NCI-H2029 treated with DMSO at 0.1 percent for 48 hours (cell line): ENCODE results near the gene SPRR2E.
"Not testable (repeated sequence)": the region's sequence is repeated elsewhere in the genome, so short reads cannot be mapped to it uniquely, and the experiment has no call there.

Experiments
- DNase-seq: peaks from one replicate; lab custom pipeline; 2025; lab: John Stamatoyannopoulos, UW

SPRR2E gene

GRCh38 chr1:153094426-153094825 is at the start of gene SPRR2E:
SPRR2E (minus strand) TSS chr1:153094526; CDS start chr1:153093751, 775 bp downstream.
- DNase-seq: no peak

- DNase-seq: no peak
Observed at GRCh38 chr1:153141377-153141776, 47.1 kb upstream of the SPRR2E start.

GRCh38 chr1:153140484-153140883 is 46.2 kb upstream of the SPRR2E start:
- no peak for DNase-seq

- no peak for DNase-seq
Observed at GRCh38 chr1:153133743-153134142, 39.4 kb upstream of the SPRR2E start.

- no peak for DNase-seq
Observed at GRCh38 chr1:153133267-153133666, 38.9 kb upstream of the SPRR2E start.

GRCh38 chr1:153128688-153129087 is 34.4 kb upstream of the SPRR2E start:
- not testable (repeated sequence) for DNase-seq

GRCh38 chr1:153127296-153127695 is 33.0 kb upstream of the SPRR2E start:
- DNase-seq: no peak

GRCh38 chr1:153125536-153125935 is 31.2 kb upstream of the SPRR2E start:
- DNase-seq: no peak

- DNase-seq: not testable (repeated sequence)
Observed at GRCh38 chr1:153123793-153124192, 29.5 kb upstream of the SPRR2E start.

GRCh38 chr1:153122831-153123421 is 28.6 kb upstream of the SPRR2E start:
- no peak for DNase-seq

- no peak for DNase-seq
Observed at GRCh38 chr1:153120945-153121344, 26.6 kb upstream of the SPRR2E start.

- no peak for DNase-seq
Observed at GRCh38 chr1:153119491-153119971, 25.2 kb upstream of the SPRR2E start.

- not testable (repeated sequence) for DNase-seq
Observed at GRCh38 chr1:153115264-153115663, 20.9 kb upstream of the SPRR2E start.

- DNase-seq: no peak
Observed at GRCh38 chr1:153113416-153113815, 19.1 kb upstream of the SPRR2E start, which contains the start of gene SPRR2F. SPRR2F (minus strand) TSS chr1:153113516; CDS start chr1:153112733, 783 bp downstream.

- DNase-seq: not testable (repeated sequence)
Observed at GRCh38 chr1:153112454-153112853, 18.1 kb upstream of the SPRR2E start.

GRCh38 chr1:153100245-153100644 is 5.9 kb upstream of the SPRR2E start:
- no peak for DNase-seq

GRCh38 chr1:153099461-153100045 is 5.2 kb upstream of the SPRR2E start:
- DNase-seq: no peak

GRCh38 chr1:153095764-153096163 is 1.4 kb upstream of the SPRR2E start:
- DNase-seq: no peak

GRCh38 chr1:153087652-153088051 is 6.7 kb downstream of the SPRR2E start:
- DNase-seq: no peak

GRCh38 chr1:153081736-153082135 is 12.6 kb downstream of the SPRR2E start:
- DNase-seq: no peak

GRCh38 chr1:153072806-153073726 is 21.3 kb downstream of the SPRR2E start:
- DNase-seq: no peak

- no peak for DNase-seq
Observed at GRCh38 chr1:153071511-153071910, 22.8 kb downstream of the SPRR2E start, which contains the start of gene SPRR2B. SPRR2B (minus strand) TSS chr1:153071611; CDS start chr1:153070839, 772 bp downstream.
